Sigmoid colon (tissue), 7 donors: ENCODE data around the gene FAM53A. TPM values are rescaled to one million over a fixed set of nuclear protein-coding genes. Genes with fewer than 3 reads are reported as not detected.
"Not testable (repeated sequence)": the region's sequence is repeated elsewhere in the genome, so short reads cannot be mapped to it uniquely, and the experiment has no call there.

Experiments
- DNase-seq: peaks from one replicate; pipeline ENCODE4 v3.0.0-alpha.2; 2019
- H3K27ac ChIP-seq, 4 donors: fragments of 200-600 bp; sonication (generic); one replicate each; pipeline ENCODE4 v1.5.1; 2016 to 2019; ENCODE audit warnings: mild to moderate bottlenecking in 1 of 4
- H3K27me3 ChIP-seq, 3 donors: fragments of 200-600 bp; sonication (generic); one replicate each; pipeline ENCODE4 v1.5.1; 2019; ENCODE audit warnings: mild to moderate bottlenecking in 1 of 3
- H3K36me3 ChIP-seq, 4 donors: fragments of 200-600 bp; sonication (generic); one replicate each; pipeline ENCODE4 v1.5.1; 2016 to 2019
- H3K4me1 ChIP-seq, 4 donors: fragments of 200-600 bp; sonication (generic); one replicate each; pipeline ENCODE4 v1.5.1; 2017 to 2019
- H3K4me3 ChIP-seq, 4 donors: fragments of 200-600 bp; sonication (generic); one replicate each; pipeline ENCODE4 v1.5.1; 2017 to 2019; ENCODE audit warnings: mild to moderate bottlenecking in 2 of 4, moderate library complexity in 1 of 4
- H3K9me3 ChIP-seq, 4 donors: fragments of 200-600 bp in 3 of 4; sonication (generic) in 3 of 4; one replicate each; pipeline versions ENCODE4 v1.5.1 to v1.6.1; 2013 to 2019
- CTCF ChIP-seq, 4 experiments: fragments of 450-650 bp in 3 of 4; fragments of 200-600 bp in 1 of 4; IDR thresholded peaks; one replicate each; pipeline ENCODE4 v1.5.1; 2016 to 2019; ENCODE audit warnings: antibody characterized with exemption in 4 of 4, mild to moderate bottlenecking in 3 of 4, moderate library complexity in 2 of 4
- EP300 ChIP-seq, 4 donors: sonication (generic); formaldehyde crosslinking; IDR thresholded peaks; one replicate each; pipeline ENCODE4 v1.6.1; 2017; ENCODE audit warnings: antibody characterized with exemption in 4 of 4
- POLR2A ChIP-seq, 2 donors: fragments of 450-650 bp; IDR thresholded peaks; one replicate each; pipeline ENCODE4 v1.6.1; 2016; ENCODE audit warnings: antibody characterized with exemption in 2 of 2, mild to moderate bottlenecking in 2 of 2, moderate library complexity in 2 of 2
- POLR2AphosphoS5 ChIP-seq, 4 donors: sonication (generic); formaldehyde crosslinking; IDR thresholded peaks; one replicate each; pipeline ENCODE4 v1.6.1; 2017; ENCODE audit warnings: antibody characterized with exemption in 4 of 4
- WGBS, 2 donors: extraction: QIAGEN DNeasy Blood & Tissue Kit; methylation state at CpG; one replicate each; pipeline ENCODE4 v1.1.7; 2013; 5-methylcytosine and 5-hydroxymethylcytosine counted together
- intact Hi-C: fragments of 100-400 bp; cut with DNase I; formaldehyde crosslinking; loops from one replicate; pipeline ENCODE4 v1.15.1; 2023
- polyA plus RNA-seq, 3 donors: library from polyadenylated mRNA; stranded (reverse); fragments of 200-250 nt; gene quantifications; one replicate each; pipeline ENCODE4 v1.2.3, GENCODE V29; 2013
- total RNA-seq, 4 donors: library from RNA; depleted of rRNA; stranded (reverse); fragments of >200 nt; gene quantifications; one replicate each; pipeline ENCODE4 v1.1.0, GENCODE V29; 2016
- donor health status: healthy with polysubstance abuse.
- donor health status: Bipolar disorder and iron deficiency.
- donor health status: healthy.

Gene FAM53A
- total and polyA plus RNA-seq, 7 donors = 0.23 to 4.1 (median 1.4) TPM

- TF ChIP-seq POLR2A (IDR thresholded peaks at IDR 0.05) (no peak), EP300 (IDR thresholded peaks at IDR 0.05) (no peak)
- Histone ChIP-seq H3K36me3 (no peaks in the 10 kb centered on the region), H3K9me3 (no peaks in the 10 kb centered on the region), H3K27ac (no peak overlapping the region), H3K27me3 (peaks cover 0 to 25% (median 3%) of the 10 kb centered on the region in 3 donors), H3K4me1 (no peaks in the 10 kb centered on the region), H3K4me3 (no peak overlapping the region)
- DNase-seq = peak; percentile 44
- WGBS, 2 donors = 77 to 79% methylated on average over 17 of the region's 17 CpGs
- intact Hi-C loops = no loop called here
Measured at GRCh38 chr4:1608821-1609500, 75.2 kb downstream of the FAM53A start.

- DNase-seq = peak; percentile 48
- H3K27me3 ChIP-seq = peaks cover 0 to 31% (median 3%) of the 10 kb centered on the region in 3 donors
- H3K4me1 ChIP-seq = no peaks in the 10 kb centered on the region
- H3K4me3 ChIP-seq = no peak overlapping the region
- WGBS, 2 donors = 68 to 73% methylated on average over 24 of the region's 24 CpGs
- no peaks in the 10 kb centered on the region for H3K9me3 ChIP-seq
- intact Hi-C loops = no loop called here
- H3K27ac ChIP-seq = no peak overlapping the region
- TF ChIP-seq POLR2A (IDR thresholded peaks at IDR 0.05) (no peak), CTCF (IDR thresholded peaks at IDR 0.05) (no peak), EP300 (IDR thresholded peaks at IDR 0.05) (no peak), POLR2AphosphoS5 (IDR thresholded peaks at IDR 0.05) (no peak)
- no peaks in the 10 kb centered on the region for H3K36me3 ChIP-seq
Measured at GRCh38 chr4:1608196-1608820, 75.8 kb downstream of the FAM53A start.

GRCh38 chr4:1607436-1608195 lies 76.5 kb downstream of the FAM53A start:
- H3K9me3 ChIP-seq, H3K4me3 ChIP-seq, H3K27ac ChIP-seq, H3K4me1 ChIP-seq, H3K36me3 ChIP-seq, intact Hi-C loops: not testable (repeated sequence)
- WGBS, 2 donors = 87 to 93% methylated on average over 23 of the region's 23 CpGs
- H3K27me3 ChIP-seq = peaks cover 0 to 38% (median 3%) of the 10 kb centered on the region in 3 donors
- peak; percentile 49 for DNase-seq

GRCh38 chr4:1604706-1605205 lies 79.4 kb downstream of the FAM53A start:
- intact Hi-C loops = no loop called here
- H3K9me3 ChIP-seq = no peaks in the 10 kb centered on the region
- H3K4me3 ChIP-seq = no peak overlapping the region
- 23 to 39% methylated on average over 19 of the region's 19 CpGs for WGBS, 2 donors
- peak; percentile 52 for DNase-seq
- TF ChIP-seq POLR2A (IDR thresholded peaks at IDR 0.05) (no peak), POLR2AphosphoS5 (IDR thresholded peaks at IDR 0.05) (no peak), CTCF (IDR thresholded peaks at IDR 0.05) (no peak), EP300 (IDR thresholded peaks at IDR 0.05) (no peak)
- H3K36me3 ChIP-seq = no peaks in the 10 kb centered on the region
- no peak overlapping the region for H3K27ac ChIP-seq
- H3K27me3 ChIP-seq = peaks cover 0 to 48% (median 3%) of the 10 kb centered on the region in 3 donors
- H3K4me1 ChIP-seq = no peaks in the 10 kb centered on the region

- peaks cover 0 to 48% (median 3%) of the 10 kb centered on the region in 3 donors for H3K27me3 ChIP-seq
- no peaks in the 10 kb centered on the region for H3K4me1 ChIP-seq
- no peak overlapping the region for H3K4me3 ChIP-seq
- intact Hi-C loops = no loop called here
- WGBS, 2 donors = 31 to 58% methylated on average over 23 of the region's 23 CpGs
- no peak overlapping the region for H3K27ac ChIP-seq
- no peaks in the 10 kb centered on the region for H3K9me3 ChIP-seq
- DNase-seq = peak; percentile 46
- no peaks in the 10 kb centered on the region for H3K36me3 ChIP-seq
- TF ChIP-seq EP300 (IDR thresholded peaks at IDR 0.05) = no peak
- TF ChIP-seq POLR2A (IDR thresholded peaks at IDR 0.05) = no peak
- TF ChIP-seq CTCF (IDR thresholded peaks at IDR 0.05) = no peak
- no peak for TF ChIP-seq POLR2AphosphoS5 (IDR thresholded peaks at IDR 0.05)
Measured at GRCh38 chr4:1604181-1604705, 79.9 kb downstream of the FAM53A start.
